ENCODE data around the gene HBEGF.

DNA sequence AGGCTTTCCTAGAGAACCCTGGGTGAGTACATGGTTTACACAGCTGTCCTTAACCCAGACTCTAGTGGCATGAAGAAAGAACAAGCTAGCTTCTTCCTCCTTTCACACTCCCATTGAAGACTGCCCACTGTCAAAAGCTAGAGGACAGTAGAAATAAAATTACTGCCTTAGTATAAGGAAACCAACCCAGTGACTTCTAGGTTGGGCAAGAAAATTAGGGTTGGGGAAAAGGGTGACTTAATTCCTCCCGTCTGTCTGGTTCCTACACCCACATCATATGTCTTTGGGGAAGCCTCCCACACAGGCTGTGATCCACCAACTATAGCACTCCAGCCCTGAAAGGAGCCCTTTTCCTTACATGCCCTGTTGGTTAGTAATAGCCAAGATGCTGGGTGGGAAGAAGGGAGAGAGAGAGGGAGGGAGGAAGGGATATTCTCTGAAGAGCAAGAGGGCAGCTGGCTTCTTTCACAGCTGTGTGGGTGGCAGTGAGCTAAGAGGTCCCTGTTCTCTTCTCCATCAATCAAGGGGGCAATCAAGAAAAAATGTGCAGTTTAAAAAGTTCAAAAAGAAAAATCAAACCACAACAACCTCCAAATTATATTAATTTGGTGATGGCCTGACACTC lies 21.7 kb downstream of the HBEGF start:
- TF ChIP-seq ELF4 (IDR thresholded peaks at IDR 0.05) (no peak), SUZ12 (IDR thresholded peaks at IDR 0.05) (no peak), ZNF384 (IDR thresholded peaks at IDR 0.05) (no peak), LEF1 (IDR thresholded peaks at IDR 0.05; ENCODE audit: borderline replicate concordance) (no peak), TARDBP (IDR thresholded peaks at IDR 0.05) (no peak), PKNOX1 (IDR thresholded peaks at IDR 0.05) (no peak)
